ENCODE data around the gene IWS1.

The IWS1 gene

GRCh38 chr2:127511917-127512316 is 14.4 kb downstream of the IWS1 start:
- DNase-seq (ENCODE audit: low read depth) = no peak
- no peak overlapping the region for H3K4me3 ChIP-seq (ENCODE audit: low read depth, low read length)
- TF ChIP-seq CTCF (IDR thresholded peaks at IDR 0.05; ENCODE audit: low read depth, low read length, missing control alignments) = no peak

GRCh38 chr2:127511090-127511695 is 15.1 kb downstream of the IWS1 start:
- TF ChIP-seq CTCF (IDR thresholded peaks at IDR 0.05; ENCODE audit: low read depth, low read length, missing control alignments) = no peak
- H3K4me3 ChIP-seq (ENCODE audit: low read depth, low read length) = no peak overlapping the region
- no peak for DNase-seq (ENCODE audit: low read depth)

- no peak for TF ChIP-seq CTCF (IDR thresholded peaks at IDR 0.05; ENCODE audit: low read depth, low read length, missing control alignments)
- DNase-seq (ENCODE audit: low read depth) = no peak
- H3K4me3 ChIP-seq (ENCODE audit: low read depth, low read length) = no peak overlapping the region
Observed at GRCh38 chr2:127510073-127510472, 16.2 kb downstream of the IWS1 start.

- DNase-seq (ENCODE audit: low read depth) = no peak
- no peak overlapping the region for H3K4me3 ChIP-seq (ENCODE audit: low read depth, low read length)
- TF ChIP-seq CTCF (IDR thresholded peaks at IDR 0.05; ENCODE audit: low read depth, low read length, missing control alignments) = no peak
Observed at GRCh38 chr2:127508631-127509034, 17.7 kb downstream of the IWS1 start.

GRCh38 chr2:127508023-127508630 is 18.2 kb downstream of the IWS1 start:
- DNase-seq (ENCODE audit: low read depth) = no peak
- H3K4me3 ChIP-seq (ENCODE audit: low read depth, low read length) = no peak overlapping the region
- TF ChIP-seq CTCF (IDR thresholded peaks at IDR 0.05; ENCODE audit: low read depth, low read length, missing control alignments) = no peak

- no peak for DNase-seq (ENCODE audit: low read depth)
- TF ChIP-seq CTCF (IDR thresholded peaks at IDR 0.05; ENCODE audit: low read depth, low read length, missing control alignments) = no peak
- no peak overlapping the region for H3K4me3 ChIP-seq (ENCODE audit: low read depth, low read length)
Observed at GRCh38 chr2:127506510-127506909, 19.8 kb downstream of the IWS1 start.

Measured in GM12864 (cell line).